HFFc6 (cell line): ENCODE measurements around the gene AGPAT3. TPM values are rescaled to one million over a fixed set of nuclear protein-coding genes. Genes with fewer than 3 reads are reported as not detected.

Experiments used
- DNase-seq: peaks from one replicate; pipeline ENCODE4 v3.0.0-alpha.2; 2018
- H3K27ac Mint-ChIP-seq: 2 replicates; pipeline ENCODE4 v1.8.0; 2020; ENCODE audit warnings: mild to moderate bottlenecking, mixed read lengths
- H3K27me3 Mint-ChIP-seq: 2 replicates; pipeline ENCODE4 v1.8.0; 2021; ENCODE audit warnings: mild to moderate bottlenecking, moderate library complexity, mixed read lengths; ENCODE audit not compliant: insufficient read depth
- H3K36me3 Mint-ChIP-seq: 2 replicates; pipeline ENCODE4 v1.8.0; 2021; ENCODE audit warnings: low read depth, mixed read lengths
- H3K4me1 Mint-ChIP-seq: 2 replicates; pipeline ENCODE4 v1.8.0; 2020; ENCODE audit warnings: low read depth, mixed read lengths
- H3K4me3 Mint-ChIP-seq: 2 replicates; pipeline ENCODE4 v1.8.0; 2020; ENCODE audit warnings: mild to moderate bottlenecking, moderate library complexity, mixed read lengths
- H3K9me3 Mint-ChIP-seq: 2 replicates; pipeline ENCODE4 v1.8.0; 2020; ENCODE audit warnings: mild to moderate bottlenecking, mixed read lengths
- CTCF ChIP-seq: fragments of 200-600 bp; sonication (generic); IDR thresholded peaks from 2 replicates; pipeline ENCODE4 v1.5.0; 2021; ENCODE audit warnings: antibody characterized with exemption, mild to moderate bottlenecking
- total RNA-seq, 6 experiments: library from RNA; stranded (reverse); fragmentation: NEBNext Ultra II Directional; extraction: Animal tissue kit (Norgen Biotek cat#: 25700); gene quantifications; 2 replicates in 1 of 6; 3 replicates in 5 of 6; pipeline ENCODE4 v1.2.3, GENCODE V29; 2021

Gene AGPAT3
- total RNA-seq, 6 experiments from 2014 or later = 94.6 to 114 (median 97.8) TPM

- Mint-ChIP-seq H3K4me3 (no peak overlapping the region), H3K27me3 (peaks cover 5% of the 10 kb centered on the region), H3K9me3 (peaks cover 14% of the 10 kb centered on the region), H3K27ac (no peak overlapping the region), H3K36me3 (0 out of 2 replicates have a peak, but pooled peaks cover 4% of the 10 kb centered on the region), H3K4me1 (peaks cover 4% of the 10 kb centered on the region; the same call in 1 of the 2 replicates)
- DNase-seq = no peak
- TF ChIP-seq CTCF = no peak
Observed at GRCh38 chr21:43995521-43996105, 130.6 kb downstream of the AGPAT3 start.

GRCh38 chr21:43997766-43998742, 133.0 kb downstream of the AGPAT3 start:
- no peak for DNase-seq
- Mint-ChIP-seq H3K36me3 (0 out of 2 replicates have a peak, but pooled peaks cover 4% of the 10 kb centered on the region), H3K4me3 (no peak overlapping the region), H3K27me3 (peaks cover 5% of the 10 kb centered on the region), H3K9me3 (peaks cover 14% of the 10 kb centered on the region), H3K4me1 (peaks cover 4% of the 10 kb centered on the region; the same call in 1 of the 2 replicates), H3K27ac (no peak overlapping the region)
- TF ChIP-seq CTCF = no peak

GRCh38 chr21:44000360-44000759, 135.3 kb downstream of the AGPAT3 start:
- Mint-ChIP-seq H3K4me1 (peaks cover 4% of the 10 kb centered on the region; the same call in 1 of the 2 replicates), H3K4me3 (no peak overlapping the region), H3K9me3 (peaks cover 14% of the 10 kb centered on the region)

GRCh38 chr21:44002511-44002910, 137.5 kb downstream of the AGPAT3 start:
- no peak overlapping the region for H3K4me3 Mint-ChIP-seq
- no peaks in the 10 kb centered on the region for H3K9me3 Mint-ChIP-seq
- H3K27me3 Mint-ChIP-seq = peaks cover 5% of the 10 kb centered on the region
- DNase-seq = no peak
- peaks cover 23% of the 10 kb centered on the region for H3K4me1 Mint-ChIP-seq
- H3K27ac Mint-ChIP-seq = no peak overlapping the region
- no peaks in the 10 kb centered on the region for H3K36me3 Mint-ChIP-seq
- no peak for TF ChIP-seq CTCF

More at GRCh38 chr21:44000360-44000759, 135.3 kb downstream of the AGPAT3 start:
- Mint-ChIP-seq H3K27me3 (peaks cover 5% of the 10 kb centered on the region), H3K27ac (no peak overlapping the region), H3K36me3 (0 out of 2 replicates have a peak, but pooled peaks cover 4% of the 10 kb centered on the region)
- DNase-seq = no peak
- TF ChIP-seq CTCF = no peak

GRCh38 chr21:44003307-44003966, 138.4 kb downstream of the AGPAT3 start:
- Mint-ChIP-seq H3K9me3 (no peaks in the 10 kb centered on the region), H3K27me3 (no peaks in the 10 kb centered on the region; the same call in none of the 2 replicates), H3K4me3 (no peak overlapping the region), H3K4me1 (peaks cover 28% of the 10 kb centered on the region), H3K36me3 (no peaks in the 10 kb centered on the region), H3K27ac (peak overlapping the region; percentile 17; the same call in 1 of the 2 replicates)
- no peak for DNase-seq
- no peak for TF ChIP-seq CTCF
